Measurements from ENCODE around the gene HOXD11.

GRCh38 chr2:176120364-176121189, 13.5 kb downstream of the HOXD11 start:
- TF ChIP-seq POLR2A (IDR thresholded peaks at IDR 0.05) (no peak), EP300 (IDR thresholded peaks at IDR 0.05) (no peak), CTCF (IDR thresholded peaks at IDR 0.05) (no peak), POLR2AphosphoS5 (IDR thresholded peaks at IDR 0.05) (no peak)

Measured in suprapubic skin (tissue), 4 donors.